HTR-8/SVneo (cell line): ENCODE data around the gene CLINT1.
A peak's percentile ranks its signal among the peaks of the same experiment; 100 is the strongest.
"Not testable (repeated sequence)": the region's sequence is repeated elsewhere in the genome, so short reads cannot be mapped to it uniquely, and the experiment has no call there.

Experiments used
- DNase-seq: peaks from one replicate; pipeline ENCODE4 v3.0.0; 2011; ENCODE audit warnings: low spot score, mixed read lengths; ENCODE audit not compliant: insufficient read length
- FAIRE-seq: peaks from 2 replicates; lab custom pipeline; 2011; peaks lifted over from hg19 to GRCh38; lab: Jason Lieb, UNC

Gene CLINT1

GRCh38 chr5:157865781-157866180 is 6.8 kb upstream of the CLINT1 start:
- FAIRE-seq = no peak
- no peak for DNase-seq

- DNase-seq (no peak), FAIRE-seq (no peak)
Observed at GRCh38 chr5:157864067-157864466, 5.1 kb upstream of the CLINT1 start.

GRCh38 chr5:157862183-157862851 is 3.4 kb upstream of the CLINT1 start:
- DNase-seq (no peak), FAIRE-seq (no peak)

- FAIRE-seq (no peak), DNase-seq (no peak)
Observed at GRCh38 chr5:157860898-157861890, 2.2 kb upstream of the CLINT1 start.

GRCh38 chr5:157859227-157859575 is 256 bp upstream of the CLINT1 start:
- no peak for DNase-seq
- FAIRE-seq = no peak

- FAIRE-seq (no peak), DNase-seq (no peak)
Observed at GRCh38 chr5:157857816-157858526, 974 bp downstream of the CLINT1 start.

- FAIRE-seq = no peak
- DNase-seq = peak; percentile 53
Observed at GRCh38 chr5:157855404-157855994, 3.4 kb downstream of the CLINT1 start.

- FAIRE-seq, DNase-seq: not testable (repeated sequence)
Observed at GRCh38 chr5:157853365-157853764, 5.6 kb downstream of the CLINT1 start.

- DNase-seq = no peak
- FAIRE-seq = no peak
Observed at GRCh38 chr5:157845914-157846598, 12.9 kb downstream of the CLINT1 start.

GRCh38 chr5:157842787-157843186 is 16.2 kb downstream of the CLINT1 start:
- DNase-seq (no peak), FAIRE-seq (no peak)

GRCh38 chr5:157842185-157842584 is 16.8 kb downstream of the CLINT1 start:
- DNase-seq = no peak
- FAIRE-seq = no peak

- DNase-seq (no peak), FAIRE-seq (no peak)
Observed at GRCh38 chr5:157839157-157839795, 19.7 kb downstream of the CLINT1 start.

- FAIRE-seq (no peak), DNase-seq (no peak)
Observed at GRCh38 chr5:157836121-157836753, 22.7 kb downstream of the CLINT1 start.

- no peak for FAIRE-seq
- no peak for DNase-seq
Observed at GRCh38 chr5:157835041-157835440, 23.9 kb downstream of the CLINT1 start.

GRCh38 chr5:157828944-157829639 is 29.9 kb downstream of the CLINT1 start:
- FAIRE-seq (no peak), DNase-seq (peak; percentile 31)

GRCh38 chr5:157828105-157828943 is 30.6 kb downstream of the CLINT1 start:
- DNase-seq (no peak), FAIRE-seq (no peak)

- DNase-seq (no peak), FAIRE-seq (no peak)
Observed at GRCh38 chr5:157827423-157827822, 31.5 kb downstream of the CLINT1 start.
